HepG2 (cell line): ENCODE measurements around the gene GLDC. TPM values are rescaled to one million over a fixed set of nuclear protein-coding genes. Genes with fewer than 3 reads are reported as not detected.

Experiments used
- ARNT2 ChIP-seq: sonication (generic); formaldehyde crosslinking; IDR thresholded peaks from 2 replicates; pipeline ENCODE4 v1.8.0; 2022; ENCODE audit warnings: mild to moderate bottlenecking, low read depth, missing genetic modification reagents, moderate library complexity
- CBX1 ChIP-seq: IDR thresholded peaks from one replicate; pipeline ENCODE4 v1.6.1; 2016; ENCODE audit warnings: antibody characterized with exemption, low read depth
- DMTF1 ChIP-seq: sonication (generic); formaldehyde crosslinking; IDR thresholded peaks from 2 replicates; pipeline ENCODE4 v1.4.0; 2020; ENCODE audit warnings: mild to moderate bottlenecking, missing genetic modification reagents
- GMEB1 ChIP-seq: sonication (generic); formaldehyde crosslinking; IDR thresholded peaks from 2 replicates; pipeline ENCODE4 v1.5.1; 2020; ENCODE audit warnings: missing genetic modification reagents, mild to moderate bottlenecking, borderline replicate concordance
- GMEB2 ChIP-seq: IDR thresholded peaks from 2 replicates; pipeline ENCODE4 v1.6.1; 2016; ENCODE audit warnings: missing biosample characterization, missing genetic modification reagents, low read depth
- HNF1A ChIP-seq, 2 experiments: sonication (generic) in 1 of 2; formaldehyde crosslinking in 1 of 2; IDR thresholded peaks; 2 replicates each; pipeline versions ENCODE4 v1.4.0 to v1.6.1; 2016 to 2020; ENCODE audit warnings: borderline replicate concordance in 1 of 2, low read depth in 1 of 2, mild to moderate bottlenecking in 1 of 2, missing genetic modification reagents in 1 of 2
- HNF4A ChIP-seq: sonication (generic); formaldehyde crosslinking; IDR thresholded peaks from 2 replicates; pipeline ENCODE4 v1.4.0; 2020; ENCODE audit warnings: missing genetic modification reagents
- KDM1A ChIP-seq: IDR thresholded peaks from 2 replicates; pipeline ENCODE4 v1.6.1; 2016; ENCODE audit warnings: missing compliant biosample characterization
- LCORL ChIP-seq, 2 experiments: fragments of 450-650 bp in 1 of 2; sonication (generic) in 1 of 2; formaldehyde crosslinking in 1 of 2; IDR thresholded peaks; 2 replicates each; pipeline versions ENCODE4 v1.5.0 to v1.6.1; 2017 to 2020; ENCODE audit warnings: antibody characterized with exemption in 1 of 2, missing genetic modification reagents in 1 of 2
- MXI1 ChIP-seq: IDR thresholded peaks from 3 replicates; pipeline ENCODE4 v1.6.1; 2012; ENCODE audit warnings: low read depth, low read length, inconsistent platforms, borderline replicate concordance
- NR0B2 ChIP-seq: sonication (generic); formaldehyde crosslinking; IDR thresholded peaks from 2 replicates; pipeline ENCODE4 v1.4.0; 2020; ENCODE audit warnings: mild to moderate bottlenecking, missing genetic modification reagents
- SAP130 ChIP-seq: IDR thresholded peaks from 2 replicates; pipeline ENCODE4 v1.6.1; 2016; ENCODE audit warnings: low read depth
- SIX4 ChIP-seq: sonication (generic); formaldehyde crosslinking; IDR thresholded peaks from 2 replicates; pipeline ENCODE4 v1.4.0; 2020; ENCODE audit warnings: missing genetic modification reagents
- ZBTB38 ChIP-seq: sonication (generic); formaldehyde crosslinking; IDR thresholded peaks from 2 replicates; pipeline ENCODE4 v1.5.1; 2020; ENCODE audit warnings: mild to moderate bottlenecking, missing genetic modification reagents
- ZNF224 ChIP-seq: sonication (generic); formaldehyde crosslinking; IDR thresholded peaks from 2 replicates; pipeline ENCODE4 v1.5.0; 2020; ENCODE audit warnings: mild to moderate bottlenecking, missing genetic modification reagents
- ZNF354B ChIP-seq: sonication (generic); formaldehyde crosslinking; IDR thresholded peaks from 2 replicates; pipeline ENCODE4 v1.8.0; 2022; ENCODE audit warnings: mild to moderate bottlenecking, missing genetic modification reagents
- ZNF614 ChIP-seq: IDR thresholded peaks from 2 replicates; pipeline ENCODE4 v1.6.1; 2018; ENCODE audit warnings: missing biosample characterization, missing genetic modification reagents, inconsistent platforms, borderline replicate concordance
- polyA plus RNA-seq, 8 experiments: library from polyadenylated mRNA; depleted of rRNA in 3 of 8; stranded (reverse) in 7 of 8; unstranded in 1 of 8; fragments of >200 nt; fragmentation: Illumina TruSeq in 4 of 8; extraction: Trizol in 4 of 8; gene quantifications; 2 replicates each; pipeline versions ENCODE4 v1.2.1 to v1.2.3, GENCODE V29; 2011 to 2016; ENCODE audit warnings: low read depth in 4 of 8, missing spikeins in 1 of 8, mixed read lengths in 1 of 8; ENCODE audit not compliant: insufficient read depth in 1 of 8
- total RNA-seq, 5 experiments: library from RNA; depleted of rRNA; stranded (reverse); fragments of >200 nt; fragmentation: Illumina TruSeq; extraction: Trizol; gene quantifications; 2 replicates each; pipeline ENCODE4 v1.2.3, GENCODE V29; 2016; ENCODE audit warnings: low read depth in 1 of 5

The GLDC gene
- total and polyA plus RNA-seq, 2 of the 13 experiments (the other 11 are each of a cell fraction or from before 2014, with no cell fraction given): 59.3 to 115 TPM

- TF ChIP-seq GMEB1 (CRISPR knock-in tag): peak; percentile 45; the same call in 1 of the 2 replicates
- TF ChIP-seq KDM1A (CRISPR knock-in tag): no peak
- TF ChIP-seq ARNT2 (CRISPR knock-in tag): 0 out of 2 replicates have a peak, but pooled peaks have one; percentile 79
- TF ChIP-seq DMTF1 (CRISPR knock-in tag): no peak
- TF ChIP-seq ZNF614 (CRISPR knock-in tag): peak; percentile 38; the same call in 1 of the 2 replicates
- no peak for TF ChIP-seq GMEB2 (CRISPR knock-in tag)
- TF ChIP-seq NR0B2 (CRISPR knock-in tag): peak; percentile 65; the same call in 1 of the 2 replicates
- TF ChIP-seq LCORL (IDR thresholded peaks at IDR 0.05): no peak
- TF ChIP-seq LCORL (CRISPR knock-in tag; IDR thresholded peaks at IDR 0.05): no peak; the same call in 1 of the 2 replicates
- TF ChIP-seq SAP130 (CRISPR knock-in tag): peak; percentile 91
- TF ChIP-seq HNF4A (CRISPR knock-in tag): peak; percentile 14; the same call in 1 of the 2 replicates
- TF ChIP-seq MXI1: peak; percentile 54; the same call in 1 of the 3 replicates
- no peak for TF ChIP-seq SIX4 (CRISPR knock-in tag)
- no peak for TF ChIP-seq ZNF354B
- TF ChIP-seq CBX1: peak; percentile 40
- no peak for TF ChIP-seq HNF1A (IDR thresholded peaks at IDR 0.05; ENCODE audit: low read depth)
- TF ChIP-seq HNF1A (CRISPR knock-in tag; IDR thresholded peaks at IDR 0.05; ENCODE audit: borderline replicate concordance): peak; percentile 28; the same call in 1 of the 2 replicates
- TF ChIP-seq ZBTB38 (CRISPR knock-in tag): peak; percentile 69; the same call in 1 of the 2 replicates
- TF ChIP-seq ZNF224: peak; percentile 86; the same call in 1 of the 2 replicates
These were observed at the start of gene GLDC (continued) for GRCh38 chr9:6645355-6646292.
